Tibial nerve (tissue), 3 donors: ENCODE data around the gene PPP1CB.

Experiments used
- CTCF ChIP-seq, 5 experiments: fragments of 200-600 bp in 3 of 5; fragments of 450-650 bp in 2 of 5; sonication (generic) in 3 of 5; IDR thresholded peaks; one replicate each; pipeline ENCODE4 v1.5.1; 2016 to 2019; ENCODE audit warnings: antibody characterized with exemption in 5 of 5, mild to moderate bottlenecking in 3 of 5, moderate library complexity in 2 of 5
- POLR2A ChIP-seq, 2 donors: fragments of 450-650 bp; IDR thresholded peaks; one replicate each; pipeline ENCODE4 v1.6.1; 2017; ENCODE audit warnings: antibody characterized with exemption in 2 of 2, mild to moderate bottlenecking in 2 of 2, moderate library complexity in 2 of 2

DNA sequence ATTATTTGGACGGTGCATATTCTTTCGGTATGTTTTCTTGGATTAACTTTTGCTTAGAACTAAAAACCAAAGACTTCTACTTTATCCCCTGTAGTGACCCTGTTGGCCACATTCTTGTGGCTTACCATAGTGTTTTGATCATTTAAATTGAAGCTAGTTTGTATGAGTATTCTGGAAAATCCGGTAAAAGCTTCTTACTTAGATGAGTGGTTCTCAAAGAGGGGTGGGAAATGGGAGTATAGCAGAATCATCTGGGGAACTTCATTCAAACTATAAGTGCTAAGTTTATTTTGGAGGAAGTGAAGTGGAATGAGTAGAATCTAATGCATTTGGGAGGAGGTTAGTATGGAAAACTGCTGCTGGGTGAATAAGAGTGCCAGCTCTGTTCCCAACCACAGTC is 3.8 kb downstream of the PPP1CB start:
- TF ChIP-seq POLR2A (IDR thresholded peaks at IDR 0.05) (no peak), CTCF (IDR thresholded peaks at IDR 0.05) (no peak)
